ENCODE data around the gene CACNA2D3.

DNA sequence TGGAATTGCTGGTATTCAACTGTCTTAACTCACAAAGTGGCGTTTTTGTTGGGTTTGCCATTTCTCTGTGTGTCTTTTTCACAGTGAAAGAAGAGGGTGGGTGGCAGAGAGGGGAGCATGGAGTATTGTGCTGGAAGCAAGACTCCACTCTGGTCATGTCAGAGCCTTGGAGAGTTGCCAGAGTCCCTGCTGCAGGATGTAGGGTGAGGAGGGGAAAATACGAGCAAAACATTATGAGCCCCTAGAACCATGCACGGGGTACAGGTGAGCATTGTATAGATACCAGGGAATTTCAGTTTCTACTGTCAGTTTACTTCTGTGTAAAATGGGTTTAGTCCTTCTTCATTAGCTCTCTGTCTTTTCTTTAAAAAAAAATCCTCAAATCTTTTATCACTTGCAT, 249.9 kb downstream of the CACNA2D3 start:
- TF ChIP-seq, protein P1, sequence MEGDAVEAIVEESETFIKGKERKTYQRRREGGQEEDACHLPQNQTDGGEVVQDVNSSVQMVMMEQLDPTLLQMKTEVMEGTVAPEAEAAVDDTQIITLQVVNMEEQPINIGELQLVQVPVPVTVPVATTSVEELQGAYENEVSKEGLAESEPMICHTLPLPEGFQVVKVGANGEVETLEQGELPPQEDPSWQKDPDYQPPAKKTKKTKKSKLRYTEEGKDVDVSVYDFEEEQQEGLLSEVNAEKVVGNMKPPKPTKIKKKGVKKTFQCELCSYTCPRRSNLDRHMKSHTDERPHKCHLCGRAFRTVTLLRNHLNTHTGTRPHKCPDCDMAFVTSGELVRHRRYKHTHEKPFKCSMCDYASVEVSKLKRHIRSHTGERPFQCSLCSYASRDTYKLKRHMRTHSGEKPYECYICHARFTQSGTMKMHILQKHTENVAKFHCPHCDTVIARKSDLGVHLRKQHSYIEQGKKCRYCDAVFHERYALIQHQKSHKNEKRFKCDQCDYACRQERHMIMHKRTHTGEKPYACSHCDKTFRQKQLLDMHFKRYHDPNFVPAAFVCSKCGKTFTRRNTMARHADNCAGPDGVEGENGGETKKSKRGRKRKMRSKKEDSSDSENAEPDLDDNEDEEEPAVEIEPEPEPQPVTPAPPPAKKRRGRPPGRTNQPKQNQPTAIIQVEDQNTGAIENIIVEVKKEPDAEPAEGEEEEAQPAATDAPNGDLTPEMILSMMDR (conservative IDR thresholded peaks at IDR 0.05; ENCODE audit: low read depth, low read length) = no peak
- no peak for TF ChIP-seq EZH2 (IDR thresholded peaks at IDR 0.05; ENCODE audit: low read length, unreplicated experiment)
- TF ChIP-seq EZH2phosphoT487 (IDR thresholded peaks at IDR 0.05; ENCODE audit: borderline replicate concordance, low read length) = no peak
